NCI-H1436 (cell line): ENCODE data around the gene ITSN2.

Source experiments
- DNase-seq: peaks from one replicate; lab custom pipeline; 2025; lab: John Stamatoyannopoulos, UW

Gene ITSN2

GRCh38 chr2:24334245-24334633 lies 26.1 kb downstream of the ITSN2 start:
- DNase-seq, result no peak

DNA sequence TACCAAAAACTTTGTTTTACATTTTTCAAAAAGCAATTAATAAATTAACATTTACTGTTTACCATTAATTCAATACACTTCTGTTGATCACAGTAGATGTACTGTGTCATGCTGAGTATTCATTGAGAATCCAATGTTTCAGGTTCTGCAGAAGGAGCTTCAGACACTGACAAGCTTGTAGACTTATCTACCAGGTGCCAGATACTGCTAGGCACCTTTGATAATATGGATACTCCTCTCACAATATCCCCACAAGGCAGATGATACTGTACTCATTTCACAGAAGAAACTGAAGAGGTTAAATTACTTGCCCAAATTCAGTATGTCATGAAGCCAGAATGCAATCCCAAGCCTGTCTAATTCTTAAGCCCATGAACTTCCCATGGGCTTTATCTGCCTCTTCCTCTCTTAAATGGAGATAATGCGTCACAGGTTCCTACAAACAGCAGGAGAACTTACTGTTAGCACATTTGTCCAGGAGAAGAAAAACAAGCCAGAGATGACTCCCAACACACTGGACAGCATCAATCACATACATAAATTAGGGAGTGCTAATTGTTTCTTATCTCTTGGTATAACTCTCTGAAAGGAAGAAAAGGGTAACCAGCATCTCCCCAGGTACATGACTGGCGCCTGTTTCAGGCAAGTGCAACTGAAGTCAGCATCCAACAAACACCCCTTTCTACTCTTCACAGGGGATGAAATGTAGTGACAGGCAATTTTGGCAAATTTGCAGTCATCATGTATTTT lies 27.4 kb downstream of the ITSN2 start:
- DNase-seq, result no peak

- no peak for DNase-seq
Measured at GRCh38 chr2:24330161-24330560, 30.2 kb downstream of the ITSN2 start.

DNA sequence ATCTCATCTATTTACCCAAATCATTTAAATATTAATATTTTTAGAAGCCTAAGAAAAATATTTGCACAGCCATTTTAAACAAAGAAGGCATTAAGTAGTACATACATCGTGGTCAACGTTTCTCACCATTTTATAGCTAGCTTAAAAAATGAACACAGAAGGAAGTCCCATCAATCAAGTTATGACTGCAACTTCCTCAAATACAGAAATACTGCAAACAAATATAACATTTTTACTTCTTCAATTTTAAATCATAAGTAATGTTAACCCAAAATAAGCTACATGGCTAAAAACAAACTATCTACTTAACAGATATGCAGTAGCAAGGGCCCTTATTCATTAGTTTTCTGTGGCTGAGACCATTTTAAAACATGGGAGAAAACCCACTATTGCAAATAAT lies 30.6 kb downstream of the ITSN2 start:
- no peak for DNase-seq

DNA sequence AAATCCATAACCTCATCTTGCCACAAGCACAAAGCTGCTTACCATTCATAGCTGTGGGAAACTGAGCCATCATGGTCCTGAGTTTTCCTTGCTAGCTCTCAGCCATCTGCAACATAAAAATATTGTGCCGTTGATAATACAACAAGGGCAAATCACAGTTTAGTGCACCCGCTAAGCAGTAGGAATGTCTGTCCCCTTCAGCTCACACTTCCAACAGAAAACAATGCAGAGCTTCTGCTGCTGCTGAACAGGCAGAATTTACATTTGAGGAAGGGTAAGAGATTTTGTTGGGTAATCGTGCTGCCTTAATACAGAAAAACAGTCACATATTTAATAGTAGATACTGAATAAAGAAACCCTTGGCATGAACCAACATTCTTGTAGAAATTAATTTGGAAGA lies 32.3 kb downstream of the ITSN2 start:
- DNase-seq, result no peak

GRCh38 chr2:24317491-24317920 lies 42.8 kb downstream of the ITSN2 start:
- DNase-seq, result no peak

DNA sequence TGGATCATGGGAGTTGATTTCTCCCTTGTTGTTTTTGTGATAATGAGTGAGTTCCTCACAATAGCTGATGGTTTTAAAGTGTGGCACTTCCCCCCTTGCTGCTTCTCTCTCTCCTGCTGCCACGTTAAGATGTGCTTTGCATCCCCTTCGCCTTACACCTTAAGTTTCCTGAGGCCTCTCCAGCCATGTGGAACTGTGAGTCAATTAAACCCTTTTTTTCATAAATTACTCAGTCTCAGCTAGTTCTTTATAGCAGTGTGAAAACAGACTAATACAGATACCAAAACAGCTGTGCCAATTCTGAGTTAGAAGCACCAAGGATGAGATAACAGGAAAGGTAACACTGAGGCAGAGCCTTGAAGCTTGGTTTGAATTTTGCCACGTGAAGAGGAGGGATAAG lies 44.7 kb downstream of the ITSN2 start:
- no peak for DNase-seq

GRCh38 chr2:24313744-24314632 lies 46.3 kb downstream of the ITSN2 start:
- no peak for DNase-seq

- no peak for DNase-seq
Measured at GRCh38 chr2:24307961-24308360, 52.4 kb downstream of the ITSN2 start.

GRCh38 chr2:24304631-24305030 lies 55.7 kb downstream of the ITSN2 start:
- DNase-seq, result no peak

- DNase-seq, result no peak
Measured at GRCh38 chr2:24304098-24304497, 56.2 kb downstream of the ITSN2 start.

DNA sequence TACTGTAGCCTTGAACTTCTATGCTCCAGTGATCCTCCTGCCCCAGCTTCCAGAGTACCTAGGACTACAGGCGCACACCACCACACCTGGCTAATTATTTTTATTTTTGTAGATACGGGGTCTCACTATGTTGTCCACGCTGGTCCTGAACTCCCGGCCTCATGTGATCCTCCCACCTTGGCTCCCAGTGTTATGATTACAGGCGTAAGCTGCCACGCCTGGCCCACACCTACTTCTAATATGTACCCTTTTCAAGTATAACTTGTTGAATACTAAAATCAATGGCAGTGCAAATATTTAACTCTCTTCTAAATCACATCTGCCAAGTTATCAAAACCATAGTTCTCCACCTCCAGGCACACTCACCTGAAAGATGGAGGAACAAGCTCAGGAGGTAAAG lies 58.7 kb downstream of the ITSN2 start:
- DNase-seq, result no peak

GRCh38 chr2:24297663-24298062 lies 62.7 kb downstream of the ITSN2 start:
- no peak for DNase-seq

DNA sequence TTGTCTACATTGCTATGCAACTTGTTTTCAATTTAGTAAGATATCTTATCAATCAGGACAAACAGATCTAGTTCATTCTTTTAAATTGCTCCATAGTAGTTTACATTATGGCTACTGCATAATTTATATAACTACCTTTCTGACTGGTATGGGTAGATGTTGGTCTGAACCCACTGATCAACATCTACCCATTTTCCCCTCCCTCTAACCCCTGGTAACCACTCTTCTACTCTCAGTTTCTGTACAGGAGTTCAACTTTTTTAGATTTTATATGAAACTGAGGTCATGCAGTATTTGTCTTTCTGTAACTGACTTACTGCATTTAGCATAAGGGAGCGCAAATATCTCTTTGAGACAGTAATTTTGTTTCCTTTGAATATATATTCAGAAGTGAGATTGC lies 73.2 kb downstream of the ITSN2 start:
- DNase-seq, result no peak

DNA sequence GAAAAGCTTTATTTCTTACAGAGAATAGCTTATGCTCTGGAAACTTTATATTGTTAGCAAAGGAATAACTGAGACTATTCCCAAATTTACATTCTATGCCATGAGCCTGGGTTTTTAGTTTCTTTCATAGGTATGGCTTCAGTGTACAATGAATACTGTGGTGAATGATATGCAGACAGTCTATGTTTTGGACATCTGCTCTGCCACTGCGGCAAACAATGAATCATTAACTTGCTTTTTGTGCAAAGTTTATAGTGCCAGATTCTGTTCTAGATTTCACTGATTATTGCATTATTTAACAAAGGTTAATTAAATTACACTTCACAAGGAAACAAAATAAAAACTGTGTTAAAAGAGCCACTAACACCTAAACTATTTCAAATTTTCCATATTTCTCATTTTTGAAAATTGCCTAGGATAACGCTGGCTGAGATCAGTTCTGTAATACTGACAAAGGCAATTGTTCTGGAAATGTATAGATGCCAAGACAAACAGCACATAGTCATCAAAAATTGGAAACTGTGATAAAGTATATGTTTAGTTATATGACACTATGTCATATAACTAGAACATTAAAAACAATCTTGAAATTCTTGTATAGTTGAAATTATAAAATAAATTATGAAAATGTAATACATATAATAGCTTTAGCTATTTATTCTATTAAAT lies 74.7 kb downstream of the ITSN2 start:
- DNase-seq, result no peak

GRCh38 chr2:24280645-24281044 lies 79.7 kb downstream of the ITSN2 start:
- DNase-seq, result no peak

- DNase-seq, result no peak
Measured at GRCh38 chr2:24280161-24280560, 80.2 kb downstream of the ITSN2 start.

DNA sequence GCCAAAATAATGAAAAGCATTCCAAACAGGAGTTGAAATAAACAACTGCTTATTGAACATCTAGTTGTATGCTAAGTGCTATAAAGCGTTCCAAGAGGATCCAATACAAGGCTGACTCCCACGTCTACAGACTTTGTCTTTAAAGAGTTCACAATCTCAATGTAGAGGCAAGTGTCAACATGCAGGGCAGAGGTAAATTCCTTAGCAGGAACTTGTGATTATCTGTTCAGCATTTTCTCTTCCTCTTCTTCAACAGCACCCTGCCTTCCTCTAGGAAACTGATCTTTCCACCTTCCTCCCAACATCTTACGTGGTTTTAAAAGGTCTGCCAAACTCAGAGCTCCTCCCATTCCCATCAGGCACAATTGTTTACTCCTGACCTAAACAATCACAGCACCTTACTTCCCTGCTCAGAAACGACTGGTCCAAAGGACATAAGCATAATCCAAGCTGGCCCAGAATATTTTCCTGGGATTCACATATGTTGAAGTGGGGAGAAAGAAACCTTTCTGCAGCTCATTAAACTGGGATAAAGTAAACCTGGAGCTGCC lies 83.9 kb downstream of the ITSN2 start:
- no peak for DNase-seq

DNA sequence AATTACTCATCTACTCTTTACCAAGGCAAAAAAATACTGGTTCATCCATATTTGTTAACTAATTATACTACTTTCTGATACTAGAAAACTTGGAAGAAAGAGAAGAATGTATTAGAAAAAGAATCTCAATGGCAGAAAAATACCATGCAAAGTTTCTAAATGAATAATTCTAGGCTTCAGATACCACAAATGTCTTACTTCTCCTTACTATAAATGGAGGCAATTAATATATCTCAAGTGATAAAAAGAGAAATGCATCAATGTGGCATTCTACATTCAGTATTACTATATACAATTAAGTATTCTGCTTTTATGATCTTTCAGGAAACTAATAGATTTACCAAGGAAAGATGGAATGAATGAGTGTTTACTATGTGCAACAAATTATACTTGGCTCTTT lies 85.5 kb downstream of the ITSN2 start:
- DNase-seq, result no peak

DNA sequence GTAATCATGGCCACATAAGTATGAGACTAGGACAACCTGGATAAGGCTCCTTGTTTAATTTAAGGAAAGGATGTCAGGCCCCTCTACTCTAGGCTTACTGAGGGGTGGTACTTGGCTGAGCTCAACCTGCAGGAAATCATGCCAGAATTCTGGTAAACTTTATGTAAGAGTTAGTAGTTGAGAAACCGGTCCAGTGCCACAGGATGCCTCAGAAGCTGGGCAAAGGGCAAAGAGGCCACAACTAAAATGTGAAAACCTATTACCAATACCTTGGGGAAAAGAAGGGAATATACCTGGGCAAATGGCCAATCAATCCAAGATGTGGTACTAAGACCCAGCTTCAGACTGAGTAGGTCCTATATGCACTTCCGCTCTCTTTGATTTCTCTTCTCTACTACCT lies 86.7 kb downstream of the ITSN2 start:
- no peak for DNase-seq

- DNase-seq, result no peak
Measured at GRCh38 chr2:24272907-24273306, 87.4 kb downstream of the ITSN2 start.

- DNase-seq, result no peak
Measured at GRCh38 chr2:24272161-24272802, 88.1 kb downstream of the ITSN2 start.
